Stimulated activated CD8-positive, alpha-beta memory T cell treated with anti-CD3 and anti-CD28 coated beads, Interleukin-4, amount 100 ng/mL, for 24 hours (primary cell): Measurements from ENCODE around the gene ACTN4.
"Not testable (repeated sequence)": the region's sequence is repeated elsewhere in the genome, so short reads cannot be mapped to it uniquely, and the experiment has no call there.

Experiments used
- DNase-seq: peaks from one replicate; pipeline ENCODE4 v3.0.0-alpha.2; 2020; ENCODE audit warnings: low read depth

ACTN4 gene

DNA sequence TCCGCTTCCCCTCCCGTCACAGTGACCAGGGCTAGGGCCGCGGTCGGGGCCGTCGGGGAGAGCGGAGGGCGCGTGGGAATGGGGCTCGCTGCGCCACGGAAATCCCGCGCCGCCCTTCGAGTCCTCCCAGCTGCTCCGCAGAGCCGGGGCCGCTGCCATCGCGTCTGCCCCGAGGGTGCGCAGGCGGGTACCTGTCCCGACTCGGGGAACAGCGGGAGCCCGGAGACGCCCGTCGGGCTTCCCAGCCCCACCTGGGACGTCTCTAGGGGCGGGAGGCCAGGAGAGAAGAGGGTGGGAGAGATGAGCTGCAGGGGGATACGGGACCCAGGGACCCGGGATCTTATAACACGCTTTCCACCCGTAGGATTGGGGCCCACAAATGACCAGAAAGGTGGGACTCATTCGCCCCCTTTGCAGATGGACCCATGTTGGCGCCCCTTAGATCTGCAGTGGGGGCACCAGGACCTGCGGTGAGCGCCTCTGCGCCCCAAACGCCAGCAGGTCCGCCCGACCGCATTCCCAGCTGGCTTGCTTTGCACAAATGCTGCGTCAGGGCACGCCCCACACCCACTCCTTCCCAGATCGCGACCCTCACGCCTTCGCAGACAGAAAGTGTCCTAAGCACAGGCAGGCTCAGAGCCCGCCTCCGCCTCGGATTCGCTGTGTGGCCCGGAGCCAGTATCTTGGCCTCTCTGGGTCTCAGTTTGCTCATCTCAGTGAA is 122.9 kb downstream of the ACTN4 start:
- DNase-seq = not testable (repeated sequence)

- DNase-seq = not testable (repeated sequence)
These were observed 123.5 kb downstream of the ACTN4 start for GRCh38 chr19:38770949-38771275.

- DNase-seq = not testable (repeated sequence)
These were observed 124.1 kb downstream of the ACTN4 start for GRCh38 chr19:38771569-38771968.

DNA sequence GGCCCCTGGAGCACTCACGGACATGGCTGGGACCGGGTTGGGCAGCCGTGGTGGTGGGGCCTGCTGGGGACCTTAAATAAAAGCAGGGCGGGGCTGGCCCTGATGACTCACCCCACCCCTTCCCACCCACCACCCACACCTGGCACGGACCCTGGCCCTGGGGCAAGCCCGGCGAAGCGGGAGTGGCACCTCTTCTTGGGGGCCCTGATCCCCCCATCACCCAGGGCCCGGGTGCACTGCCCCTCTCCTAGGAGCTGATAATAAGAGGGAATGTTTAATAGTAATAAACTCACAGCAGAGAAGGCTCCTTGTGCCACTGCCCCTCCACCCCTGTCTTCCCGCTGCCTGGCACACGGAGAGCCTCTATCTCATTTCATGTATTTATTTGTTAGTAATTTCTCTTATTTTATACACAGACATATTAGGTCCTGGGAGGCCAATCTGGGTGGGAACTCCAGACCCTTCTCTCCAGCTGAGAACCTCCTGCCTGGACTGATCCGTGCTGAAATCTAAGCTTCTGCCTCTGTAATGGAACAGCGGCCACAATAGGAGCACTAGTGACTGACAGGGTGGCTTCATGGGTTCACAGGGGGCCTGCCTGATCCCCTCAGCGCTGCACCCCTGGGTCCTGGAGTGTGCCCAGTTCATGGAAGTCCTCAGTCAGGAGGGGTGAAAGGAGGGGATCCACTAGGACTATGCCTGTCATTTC is 126.2 kb downstream of the ACTN4 start, which contains the start of gene LGALS7:
Gene LGALS7, minus strand, starts transcription at position 49 of the 709 bp plus-strand sequence. Its CDS starts 25 bp downstream, at position 24.
- no peak for DNase-seq

- no peak for DNase-seq
These were observed 126.9 kb downstream of the ACTN4 start for GRCh38 chr19:38774181-38774950.

DNA sequence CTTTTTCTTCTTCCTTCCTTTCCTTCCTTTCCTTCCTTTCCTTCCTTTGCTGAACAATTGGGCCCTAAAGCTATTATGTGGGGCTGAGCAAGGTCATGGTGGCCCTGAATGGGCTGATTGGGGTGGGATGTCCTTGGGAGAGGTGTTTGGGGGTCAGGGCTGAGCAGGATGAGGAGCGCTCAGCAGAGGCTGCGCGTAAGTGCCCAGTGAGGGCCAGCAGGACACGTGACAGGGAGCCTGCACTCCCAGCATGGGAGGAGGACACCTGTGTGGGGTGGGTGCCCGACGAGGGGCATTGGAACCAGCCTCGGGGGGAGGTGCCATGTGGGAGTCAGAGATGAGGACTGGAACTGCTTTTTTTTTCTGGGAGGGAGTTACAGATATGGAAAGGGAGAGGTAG is 131.3 kb downstream of the ACTN4 start:
- DNase-seq = no peak

DNA sequence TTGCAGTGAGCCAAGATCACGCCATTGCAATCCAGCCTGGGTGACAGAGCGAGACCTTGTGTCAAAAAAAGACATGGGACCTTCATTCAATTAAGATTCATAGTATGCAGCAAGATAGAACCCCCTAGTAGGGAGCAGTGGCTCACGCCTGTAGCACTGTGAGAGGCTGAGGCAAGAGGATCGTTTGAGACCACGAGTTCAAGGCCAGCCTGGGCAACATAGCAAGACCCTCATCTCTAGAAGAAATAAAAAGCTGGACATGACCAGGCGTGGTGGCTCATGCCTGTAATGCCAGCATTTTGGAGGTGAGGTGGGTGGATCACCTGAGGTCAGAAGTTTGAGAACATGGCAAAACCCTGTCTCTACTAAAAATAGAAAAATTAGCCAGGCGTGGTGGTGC is 133.0 kb downstream of the ACTN4 start:
- DNase-seq = no peak

DNA sequence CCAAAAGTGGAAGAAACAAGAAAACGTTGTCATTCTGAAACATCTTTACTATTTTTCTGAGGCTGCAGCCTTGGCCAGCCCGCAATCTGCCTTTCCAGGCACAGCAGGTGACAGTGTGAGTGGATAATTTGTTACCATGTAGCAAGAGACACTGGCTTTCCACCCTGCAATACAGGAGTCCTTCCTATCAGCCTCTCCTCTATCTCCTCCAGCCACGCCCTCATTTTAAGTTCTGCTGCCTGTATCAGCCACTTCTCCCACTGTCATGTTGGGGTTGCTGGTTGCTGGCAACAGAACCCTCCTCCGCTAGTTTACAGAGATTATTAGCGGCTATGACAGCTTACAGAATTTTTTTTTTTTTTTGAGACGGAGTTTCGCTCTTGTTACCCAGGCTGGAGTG is 133.6 kb downstream of the ACTN4 start:
- DNase-seq = no peak
